Chondrocyte (in vitro differentiated cells): Measurements from ENCODE around the gene FAM222A. TPM values are rescaled to one million over a fixed set of nuclear protein-coding genes. Genes with fewer than 3 reads are reported as not detected.

Experiments used
- DNase-seq: peaks from one replicate; pipeline ENCODE4 v3.0.0; 2021; ENCODE audit warnings: mixed read lengths, low spot score
- H3K27ac Mint-ChIP-seq: one replicate; pipeline ENCODE4 v1.8.0; 2021; ENCODE audit warnings: mild to moderate bottlenecking, moderate library complexity, mixed read lengths; ENCODE audit not compliant: unreplicated experiment
- H3K27me3 Mint-ChIP-seq: 2 replicates; pipeline ENCODE4 v1.8.0; 2021; ENCODE audit warnings: low read depth, mixed read lengths
- H3K36me3 Mint-ChIP-seq: 2 replicates; pipeline ENCODE4 v1.8.0; 2021; ENCODE audit warnings: low read depth, mixed read lengths
- H3K4me1 Mint-ChIP-seq: 2 replicates; pipeline ENCODE4 v1.8.0; 2021; ENCODE audit warnings: low read depth, mild to moderate bottlenecking, mixed read lengths
- H3K4me3 Mint-ChIP-seq: one replicate; pipeline ENCODE4 v1.8.0; 2021; ENCODE audit warnings: mild to moderate bottlenecking, moderate library complexity, mixed read lengths; ENCODE audit not compliant: unreplicated experiment
- H3K9me3 Mint-ChIP-seq: 2 replicates; pipeline ENCODE4 v1.8.0; 2021; ENCODE audit warnings: low read depth, mixed read lengths
- CTCF ChIP-seq: fragments of 200-600 bp; sonication (generic); IDR thresholded peaks from 2 replicates; pipeline ENCODE4 v1.5.0; 2021; ENCODE audit warnings: antibody characterized with exemption, mild to moderate bottlenecking, moderate library complexity
- total RNA-seq: library from RNA; stranded (reverse); gene quantifications from 3 replicates; pipeline ENCODE4 v1.2.1, GENCODE V29; 2021

FAM222A gene
- total RNA-seq, 1 donor from 2014 or later = 1.0 TPM

- Mint-ChIP-seq H3K27me3 (peaks cover 13% of the 10 kb centered on the region), H3K36me3 (no peaks in the 10 kb centered on the region), H3K4me1 (no peaks in the 10 kb centered on the region), H3K9me3 (no peaks in the 10 kb centered on the region), H3K27ac (no peak overlapping the region), H3K4me3 (no peak overlapping the region)
- TF ChIP-seq CTCF = no peak
- no peak for DNase-seq
Observed at GRCh38 chr12:109718390-109718789, 4.8 kb downstream of the FAM222A start.

GRCh38 chr12:109719123-109720022 lies 5.7 kb downstream of the FAM222A start:
- no peaks in the 10 kb centered on the region for H3K9me3 Mint-ChIP-seq
- H3K36me3 Mint-ChIP-seq = no peaks in the 10 kb centered on the region
- peaks cover 13% of the 10 kb centered on the region for H3K27me3 Mint-ChIP-seq
- H3K27ac Mint-ChIP-seq = no peak overlapping the region
- DNase-seq = no peak
- no peak overlapping the region for H3K4me3 Mint-ChIP-seq
- peak; percentile 61 for TF ChIP-seq CTCF
- H3K4me1 Mint-ChIP-seq = no peaks in the 10 kb centered on the region

- Mint-ChIP-seq H3K27me3 (peaks cover 13% of the 10 kb centered on the region), H3K4me3 (no peak overlapping the region), H3K36me3 (no peaks in the 10 kb centered on the region), H3K27ac (no peak overlapping the region), H3K9me3 (no peaks in the 10 kb centered on the region), H3K4me1 (no peaks in the 10 kb centered on the region)
- no peak for TF ChIP-seq CTCF
- DNase-seq = no peak
Observed at GRCh38 chr12:109720152-109720856, 6.7 kb downstream of the FAM222A start.

GRCh38 chr12:109720857-109721189 lies 7.2 kb downstream of the FAM222A start:
- H3K4me1 Mint-ChIP-seq = no peaks in the 10 kb centered on the region
- H3K27ac Mint-ChIP-seq = no peak overlapping the region
- no peaks in the 10 kb centered on the region for H3K9me3 Mint-ChIP-seq
- H3K36me3 Mint-ChIP-seq = no peaks in the 10 kb centered on the region
- no peak for DNase-seq
- H3K4me3 Mint-ChIP-seq = no peak overlapping the region
- peaks cover 13% of the 10 kb centered on the region for H3K27me3 Mint-ChIP-seq
- TF ChIP-seq CTCF = no peak

- H3K4me3 Mint-ChIP-seq = no peak overlapping the region
- no peak for TF ChIP-seq CTCF
- no peak for DNase-seq
- H3K9me3 Mint-ChIP-seq = no peaks in the 10 kb centered on the region
- no peaks in the 10 kb centered on the region for H3K4me1 Mint-ChIP-seq
- H3K27me3 Mint-ChIP-seq = peaks cover 13% of the 10 kb centered on the region
- H3K27ac Mint-ChIP-seq = no peak overlapping the region
- no peaks in the 10 kb centered on the region for H3K36me3 Mint-ChIP-seq
Observed at GRCh38 chr12:109721276-109721675, 7.7 kb downstream of the FAM222A start.
